Spleen (tissue), 11 donors: ENCODE results near the gene FOXF1. TPM values are rescaled to one million over a fixed set of nuclear protein-coding genes. Genes with fewer than 3 reads are reported as not detected.

Experiments
- DNase-seq: peaks from one replicate; pipeline ENCODE4 v3.0.0-alpha.2; 2020
- H3K27ac ChIP-seq, 8 donors: fragments of 200-600 bp; sonication (generic) in 7 of 8; 1 replicate in 4 of 8; 2 replicates in 4 of 8; pipeline versions ENCODE4 v1.5.0 to v1.8.0; 2016 to 2021; ENCODE audit warnings: inconsistent platforms in 4 of 8, mild to moderate bottlenecking in 4 of 8, moderate library complexity in 1 of 8
- H3K27me3 ChIP-seq, 7 donors: fragments of 200-600 bp; sonication (generic) in 6 of 7; replicated peaks in 1 of 7; 1 replicate in 4 of 7; 2 replicates in 3 of 7; pipeline versions ENCODE4 v1.5.0 to v1.8.0; 2016 to 2021; ENCODE audit warnings: inconsistent platforms in 3 of 7, mild to moderate bottlenecking in 1 of 7
- H3K36me3 ChIP-seq, 6 donors: fragments of 200-600 bp; sonication (generic) in 5 of 6; 1 replicate in 4 of 6; 2 replicates in 2 of 6; pipeline versions ENCODE4 v1.5.0 to v1.8.0; 2016 to 2021; ENCODE audit warnings: inconsistent platforms in 2 of 6
- H3K4me1 ChIP-seq, 6 donors: fragments of 200-600 bp; sonication (generic) in 5 of 6; 1 replicate in 3 of 6; 2 replicates in 3 of 6; pipeline versions ENCODE4 v1.5.0 to v1.8.0; 2016 to 2021; ENCODE audit warnings: inconsistent platforms in 3 of 6
- H3K4me3 ChIP-seq, 8 donors: fragments of 200-600 bp; sonication (generic) in 7 of 8; 1 replicate in 4 of 8; 2 replicates in 4 of 8; pipeline versions ENCODE4 v1.5.0 to v1.8.0; 2016 to 2021; ENCODE audit warnings: inconsistent platforms in 4 of 8, mild to moderate bottlenecking in 4 of 8, moderate library complexity in 2 of 8
- H3K9me3 ChIP-seq, 8 donors: fragments of 200-600 bp; sonication (generic) in 7 of 8; 1 replicate in 4 of 8; 2 replicates in 4 of 8; pipeline versions ENCODE4 v1.5.0 to v1.8.0; 2016 to 2021; ENCODE audit warnings: inconsistent platforms in 4 of 8
- CTCF ChIP-seq, 11 experiments: fragments of 200-600 bp in 7 of 11; fragments of 450-650 bp in 4 of 11; sonication (generic) in 4 of 11; IDR thresholded peaks in 8 of 11; conservative IDR thresholded peaks in 3 of 11; 1 replicate in 7 of 11; 2 replicates in 4 of 11; pipeline versions ENCODE4 v1.4.0 to v1.8.0; 2016 to 2021; ENCODE audit warnings: antibody characterized with exemption in 11 of 11, inconsistent platforms in 4 of 11, mild to moderate bottlenecking in 1 of 11
- POLR2A ChIP-seq, 3 donors: fragments of 450-650 bp; IDR thresholded peaks; one replicate each; pipeline ENCODE4 v1.5.1; 2017; ENCODE audit warnings: antibody characterized with exemption in 3 of 3, mild to moderate bottlenecking in 1 of 3
- POLR2AphosphoS5 ChIP-seq, 3 donors: sonication (generic); formaldehyde crosslinking; IDR thresholded peaks; one replicate each; pipeline ENCODE4 v1.5.1; 2017; ENCODE audit warnings: antibody characterized with exemption in 3 of 3
- WGBS, 5 donors: extraction: QIAGEN DNeasy Blood & Tissue Kit in 3 of 5; methylation state at CpG; one replicate each; pipeline versions ENCODE4 v1.1.5 to v1.1.7; 2013 to 2018; 5-methylcytosine and 5-hydroxymethylcytosine counted together
- intact Hi-C: fragments of 100-400 bp; cut with DNase I; formaldehyde crosslinking; loops from one replicate; pipeline ENCODE4 v1.15.0; 2023; ENCODE audit warnings: low total_unique reads
- polyA plus RNA-seq, 3 donors: library from polyadenylated mRNA; stranded (reverse); fragments of 200-250 nt; gene quantifications; one replicate each; pipeline ENCODE4 v1.2.1, GENCODE V29; 2013
- total RNA-seq, 7 donors: library from RNA; depleted of rRNA in 3 of 7; stranded (reverse); fragments of >200 nt in 3 of 7; fragmentation: NEBNext Ultra II Directional in 4 of 7; extraction: Animal tissue kit (Norgen Biotek cat#: 25700) in 4 of 7; gene quantifications; one replicate each; pipeline versions ENCODE4 v1.1.0 to v1.2.1, GENCODE V29; 2016 to 2021
- donor health status: healthy with polysubstance abuse.
- donor health status: DM: no; HTN: no; CAD: no; lungs with moderate emphysema.
- donor health status: DM: no; HTN: no; CAD: no.
- donor health status: Bipolar disorder and iron deficiency.
- donor health status: healthy.
- donor health status: DM: no; HTN: no; CAD: no.
- donor health status: DM: yes; HTN: yes; CAD: no.

Gene FOXF1
- total and polyA plus RNA-seq, 10 donors = 0.33 to 2.2 (median 0.68) TPM

GRCh38 chr16:86528061-86528929 is 18.0 kb downstream of the FOXF1 start:
- intact Hi-C loops = loop anchor here (10.0 kb wide), 1 partner anchor 483 kb away; no protein-coding TSS in a partner anchor
- peaks cover 0 to 9% (median 0%) of the 10 kb centered on the region in 7 donors for H3K27me3 ChIP-seq
- DNase-seq = no peak
- no peaks in the 10 kb centered on the region for H3K9me3 ChIP-seq
- no peak overlapping the region for H3K27ac ChIP-seq
- no peaks in the 10 kb centered on the region for H3K4me1 ChIP-seq
- H3K4me3 ChIP-seq = no peak overlapping the region
- H3K36me3 ChIP-seq = peaks cover 0 to 49% (median 20%) of the 10 kb centered on the region in 6 donors
- 88 to 95% (median 94%) methylated on average over 27 to 38 of the region's 38 CpGs for WGBS, 5 donors
- TF ChIP-seq POLR2AphosphoS5 (IDR thresholded peaks at IDR 0.05) = peak in 1 of 3 donors; percentile 31
- no peak for TF ChIP-seq POLR2A (IDR thresholded peaks at IDR 0.05)

GRCh38 chr16:86529160-86529559 is 18.8 kb downstream of the FOXF1 start:
- no peaks in the 10 kb centered on the region for H3K9me3 ChIP-seq
- no peaks in the 10 kb centered on the region for H3K4me1 ChIP-seq
- no peak overlapping the region for H3K27ac ChIP-seq
- DNase-seq = no peak
- peaks cover 0 to 57% (median 24%) of the 10 kb centered on the region in 6 donors for H3K36me3 ChIP-seq
- intact Hi-C loops = loop anchor here (10.0 kb wide), 1 partner anchor 484 kb away; no protein-coding TSS in a partner anchor
- no peak overlapping the region for H3K4me3 ChIP-seq
- TF ChIP-seq POLR2AphosphoS5 (IDR thresholded peaks at IDR 0.05) (no peak), POLR2A (IDR thresholded peaks at IDR 0.05) (no peak), CTCF (IDR thresholded peaks at IDR 0.05 in 8 of 11, conservative IDR thresholded peaks at IDR 0.05 in 3 of 11) (no peak)
- WGBS, 5 donors = 83 to 94% (median 90%) methylated on average over 8 of the region's 8 CpGs
- peaks cover 0 to under 1% (median 0%) of the 10 kb centered on the region in 7 donors for H3K27me3 ChIP-seq

GRCh38 chr16:86530251-86531190 is 20.2 kb downstream of the FOXF1 start:
- no peak for TF ChIP-seq CTCF (IDR thresholded peaks at IDR 0.05 in 8 of 11, conservative IDR thresholded peaks at IDR 0.05 in 3 of 11)
- TF ChIP-seq POLR2AphosphoS5 (IDR thresholded peaks at IDR 0.05) = no peak
- TF ChIP-seq POLR2A (IDR thresholded peaks at IDR 0.05) = no peak
- WGBS, 5 donors = 86 to 89% (median 87%) methylated on average over 31 of the region's 31 CpGs
- no peak overlapping the region for H3K27ac ChIP-seq
- DNase-seq = no peak
- H3K4me1 ChIP-seq = no peaks in the 10 kb centered on the region
- intact Hi-C loops = no loop called here
- H3K9me3 ChIP-seq = no peaks in the 10 kb centered on the region
- H3K36me3 ChIP-seq = peaks cover 0 to 71% (median 24%) of the 10 kb centered on the region in 6 donors
- no peak overlapping the region for H3K4me3 ChIP-seq
- H3K27me3 ChIP-seq = no peaks in the 10 kb centered on the region

- H3K27ac ChIP-seq = no peak overlapping the region
- intact Hi-C loops = no loop called here
- H3K4me1 ChIP-seq = no peaks in the 10 kb centered on the region
- no peak overlapping the region for H3K4me3 ChIP-seq
- no peaks in the 10 kb centered on the region for H3K9me3 ChIP-seq
- DNase-seq = no peak
- TF ChIP-seq CTCF (IDR thresholded peaks at IDR 0.05 in 8 of 11, conservative IDR thresholded peaks at IDR 0.05 in 3 of 11) = no peak
- no peak for TF ChIP-seq POLR2A (IDR thresholded peaks at IDR 0.05)
- TF ChIP-seq POLR2AphosphoS5 (IDR thresholded peaks at IDR 0.05) = no peak
- 81 to 93% (median 91%) methylated on average over 7 of the region's 7 CpGs for WGBS, 5 donors
- peaks cover 0 to 77% (median 25%) of the 10 kb centered on the region in 6 donors for H3K36me3 ChIP-seq
- H3K27me3 ChIP-seq = no peaks in the 10 kb centered on the region
These were observed 20.8 kb downstream of the FOXF1 start for GRCh38 chr16:86531191-86531545.
